ENCODE results near the gene PLCB2.

PLCB2 gene

GRCh38 chr15:40292246-40292645, 15.5 kb downstream of the PLCB2 start:
- no peak overlapping the region for H3K4me3 ChIP-seq (ENCODE audit: low read depth, low read length)
- no peak for DNase-seq
- H3K36me3 ChIP-seq, result no peaks in the 10 kb centered on the region
- no peak overlapping the region for H3K27ac ChIP-seq
- no peak for TF ChIP-seq CTCF (IDR thresholded peaks at IDR 0.05; ENCODE audit: low read depth, low read length)
- H3K27me3 ChIP-seq (ENCODE audit: insufficient read depth, low read depth, severe bottlenecking), result no peaks in the 10 kb centered on the region
- H3K9me3 ChIP-seq (ENCODE audit: severe bottlenecking), result no peaks in the 10 kb centered on the region

DNA sequence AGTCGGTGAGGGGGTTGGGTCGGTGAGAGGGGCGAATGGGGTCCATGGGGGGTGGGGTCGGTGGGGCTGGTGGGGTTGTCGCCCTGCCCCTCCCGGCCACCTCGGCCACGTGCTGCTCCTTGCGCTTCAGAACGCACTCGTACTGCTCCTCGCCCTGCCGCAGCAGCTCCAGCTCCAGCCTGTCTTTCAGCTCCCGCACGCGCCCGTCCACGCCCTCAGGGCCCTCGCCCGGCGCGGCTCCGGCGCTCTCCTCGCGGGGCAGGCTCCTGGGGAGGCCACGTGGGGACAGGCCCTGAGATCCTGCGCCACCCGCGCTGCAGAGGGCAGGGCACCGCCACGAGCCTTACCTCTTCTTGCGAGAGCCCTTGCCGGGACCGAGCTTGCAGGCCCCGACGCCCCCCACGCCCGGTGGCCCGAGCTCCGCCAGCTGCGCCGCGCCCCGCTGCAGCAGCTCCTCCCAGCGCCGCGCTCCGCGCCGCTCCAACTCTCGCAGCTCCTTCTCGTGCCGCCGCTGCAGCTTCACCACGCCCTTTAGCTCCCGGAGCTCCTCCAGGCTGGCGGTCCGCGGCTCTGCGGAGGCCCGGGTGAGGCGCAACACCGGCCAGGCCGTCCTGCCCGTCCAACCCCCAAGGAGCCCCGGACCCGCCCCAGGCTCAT, 16.7 kb downstream of the PLCB2 start:
- TF ChIP-seq CTCF (IDR thresholded peaks at IDR 0.05; ENCODE audit: low read depth, low read length), result no peak
- H3K4me3 ChIP-seq (ENCODE audit: low read depth, low read length), result peak overlapping the region; percentile 37
- H3K27ac ChIP-seq, result no peak overlapping the region; the same call in 1 of the 2 replicates
- no peaks in the 10 kb centered on the region for H3K36me3 ChIP-seq
- peak; percentile 62 for DNase-seq
- H3K9me3 ChIP-seq (ENCODE audit: severe bottlenecking), result no peaks in the 10 kb centered on the region
- no peaks in the 10 kb centered on the region for H3K27me3 ChIP-seq (ENCODE audit: insufficient read depth, low read depth, severe bottlenecking)

DNA sequence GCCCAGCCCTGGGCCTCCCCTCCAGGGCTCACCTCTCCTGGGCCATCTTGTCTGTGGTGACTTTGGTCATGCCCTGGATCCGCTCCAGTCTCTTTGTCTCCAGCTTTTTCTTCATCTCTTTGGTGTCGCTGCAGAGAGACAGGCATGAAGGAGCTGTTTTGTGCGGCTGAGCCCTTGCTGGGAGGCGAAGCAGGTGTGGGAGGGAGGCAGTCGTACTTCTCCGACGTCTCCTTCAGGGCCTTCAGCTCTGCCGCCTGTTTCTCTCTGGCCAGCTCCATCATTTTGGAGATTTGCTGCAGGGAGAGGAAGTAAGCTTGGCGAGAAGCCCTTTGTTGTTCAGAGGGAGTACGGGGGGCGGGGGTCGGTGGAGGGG, 17.2 kb downstream of the PLCB2 start:
- Histone ChIP-seq H3K4me3 (ENCODE audit: low read depth, low read length) (no peak overlapping the region), H3K27ac (no peak overlapping the region), H3K27me3 (ENCODE audit: insufficient read depth, low read depth, severe bottlenecking) (no peaks in the 10 kb centered on the region), H3K9me3 (ENCODE audit: severe bottlenecking) (no peaks in the 10 kb centered on the region), H3K36me3 (no peaks in the 10 kb centered on the region)
- no peak for TF ChIP-seq CTCF (IDR thresholded peaks at IDR 0.05; ENCODE audit: low read depth, low read length)
- no peak for DNase-seq

DNA sequence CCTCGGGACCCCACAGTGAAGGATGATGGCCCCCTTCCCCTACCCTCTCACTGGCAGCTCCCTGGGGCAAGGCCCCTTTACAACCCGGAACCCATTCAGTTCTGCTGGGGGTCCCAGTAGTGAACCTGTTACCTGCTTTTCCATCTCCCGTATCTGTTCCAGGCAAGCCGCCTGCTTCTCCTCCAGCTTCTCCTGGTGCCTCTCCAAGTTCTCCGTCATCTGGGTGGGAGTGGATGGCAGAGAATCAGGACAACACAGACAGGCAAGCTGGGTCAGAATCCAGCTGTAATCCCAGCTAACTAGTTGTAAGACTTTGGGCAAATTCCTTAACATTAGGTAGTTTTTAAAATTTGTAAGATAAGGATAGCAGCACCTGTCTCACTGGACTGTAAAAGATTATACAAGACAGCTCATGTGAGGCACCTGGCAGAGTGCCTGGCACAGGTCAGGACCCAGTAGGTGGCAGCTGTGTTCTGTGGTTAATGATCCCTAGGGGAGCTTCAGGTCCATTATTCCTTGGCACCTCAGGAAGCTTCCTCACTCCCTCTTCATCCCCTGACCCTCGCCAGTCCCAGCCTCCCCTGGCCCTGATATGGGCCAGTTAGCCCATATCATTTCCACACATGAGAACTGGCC, 18.5 kb downstream of the PLCB2 start:
- TF ChIP-seq CTCF (IDR thresholded peaks at IDR 0.05; ENCODE audit: low read depth, low read length), result no peak
- no peaks in the 10 kb centered on the region for H3K27me3 ChIP-seq (ENCODE audit: insufficient read depth, low read depth, severe bottlenecking)
- no peaks in the 10 kb centered on the region for H3K9me3 ChIP-seq (ENCODE audit: severe bottlenecking)
- no peak for DNase-seq
- H3K27ac ChIP-seq, result no peak overlapping the region
- H3K4me3 ChIP-seq (ENCODE audit: low read depth, low read length), result no peak overlapping the region
- no peaks in the 10 kb centered on the region for H3K36me3 ChIP-seq

DNA sequence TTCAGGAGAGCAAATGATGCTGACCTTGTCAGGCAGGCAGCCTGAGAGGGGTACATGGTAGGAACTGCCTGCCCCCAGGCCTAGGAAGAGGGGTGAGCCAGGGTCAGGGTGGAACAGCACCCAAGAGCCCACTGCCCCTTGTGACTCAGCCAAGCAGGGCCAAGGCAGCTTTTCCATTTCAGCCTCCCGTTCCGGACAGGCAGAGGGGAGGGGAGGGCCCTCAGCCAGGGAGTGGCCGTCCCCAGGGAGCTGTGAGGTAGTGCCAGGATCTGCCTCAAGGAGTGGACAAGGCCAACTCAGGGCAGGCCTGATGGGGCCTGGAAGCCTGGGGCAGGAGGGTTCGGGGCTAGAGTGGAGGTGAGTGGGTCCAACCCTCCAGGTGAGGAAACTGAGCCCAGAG, 19.8 kb downstream of the PLCB2 start:
- no peak for TF ChIP-seq CTCF (IDR thresholded peaks at IDR 0.05; ENCODE audit: low read depth, low read length)

GRCh38 chr15:40287505-40287904, 20.2 kb downstream of the PLCB2 start:
- no peaks in the 10 kb centered on the region for H3K36me3 ChIP-seq
- H3K27me3 ChIP-seq (ENCODE audit: insufficient read depth, low read depth, severe bottlenecking), result no peaks in the 10 kb centered on the region
- DNase-seq, result no peak
- H3K9me3 ChIP-seq (ENCODE audit: severe bottlenecking), result no peaks in the 10 kb centered on the region
- no peak overlapping the region for H3K27ac ChIP-seq
- no peak for TF ChIP-seq CTCF (IDR thresholded peaks at IDR 0.05; ENCODE audit: low read depth, low read length)
- no peak overlapping the region for H3K4me3 ChIP-seq (ENCODE audit: low read depth, low read length)

More for the DNA sequence above, 19.8 kb downstream of the PLCB2 start:
- Histone ChIP-seq H3K27ac (no peak overlapping the region), H3K9me3 (ENCODE audit: severe bottlenecking) (no peaks in the 10 kb centered on the region), H3K4me3 (ENCODE audit: low read depth, low read length) (no peak overlapping the region), H3K36me3 (no peaks in the 10 kb centered on the region), H3K27me3 (ENCODE audit: insufficient read depth, low read depth, severe bottlenecking) (no peaks in the 10 kb centered on the region)
- peak; percentile 42 for DNase-seq
